RPMI7951 (cell line): ENCODE measurements around the gene YBEY. TPM values are rescaled to one million over a fixed set of nuclear protein-coding genes. Genes with fewer than 3 reads are reported as not detected.

ENCODE experiments used
- DNase-seq: peaks from one replicate; pipeline ENCODE4 v3.0.0-alpha.2; 2012; ENCODE audit warnings: low read depth
- total RNA-seq: library from RNA; depleted of rRNA; stranded (reverse); fragments of >200 nt; shearing (Covaris generic); gene quantifications from 2 replicates; pipeline ENCODE4 v1.2.3, GENCODE V29; 2014; rRNA removed

YBEY gene
- total RNA-seq, 1 experiment from 2014 or later: 9.9 TPM

DNA sequence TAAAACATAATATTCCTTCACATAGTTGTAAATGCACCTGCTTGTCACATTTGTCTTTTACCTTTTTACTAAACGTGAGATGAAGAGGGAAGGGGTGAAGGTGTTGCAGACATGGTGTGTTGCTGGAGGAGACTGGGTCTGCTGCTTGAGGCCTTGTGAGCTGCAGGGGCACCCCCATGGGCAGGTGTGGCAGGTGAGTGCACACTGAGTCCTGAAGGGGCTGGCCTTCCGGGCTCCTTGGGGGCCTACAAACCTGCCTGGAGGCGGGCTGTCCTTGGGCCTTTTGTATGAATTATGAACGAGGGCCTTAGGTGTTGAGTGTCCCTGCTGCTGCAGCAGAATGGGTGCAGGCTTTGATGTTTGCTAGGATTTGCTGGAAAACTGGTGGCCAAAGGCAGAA is 41.6 kb downstream of the YBEY start:
- DNase-seq: no peak

DNA sequence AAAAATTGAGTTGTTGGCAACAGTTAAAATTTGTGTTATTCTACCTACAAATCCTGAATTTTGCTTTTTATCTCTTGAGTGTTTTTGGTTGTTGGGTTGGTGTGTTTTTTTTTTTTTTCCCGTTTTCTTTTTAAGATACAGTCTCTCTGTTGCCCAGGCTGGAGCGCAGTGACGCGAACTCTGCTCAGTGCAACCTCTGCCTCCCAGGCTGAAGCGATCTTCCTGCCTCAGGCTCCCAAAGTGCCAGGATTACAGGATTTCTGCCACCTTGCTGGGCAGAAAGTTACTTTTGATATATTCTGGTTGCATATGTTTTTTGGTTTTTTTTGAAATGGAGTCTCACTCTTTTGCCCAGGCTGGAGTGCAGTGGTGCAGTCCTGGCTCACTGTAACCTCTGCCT is 42.0 kb downstream of the YBEY start:
- no peak for DNase-seq

DNA sequence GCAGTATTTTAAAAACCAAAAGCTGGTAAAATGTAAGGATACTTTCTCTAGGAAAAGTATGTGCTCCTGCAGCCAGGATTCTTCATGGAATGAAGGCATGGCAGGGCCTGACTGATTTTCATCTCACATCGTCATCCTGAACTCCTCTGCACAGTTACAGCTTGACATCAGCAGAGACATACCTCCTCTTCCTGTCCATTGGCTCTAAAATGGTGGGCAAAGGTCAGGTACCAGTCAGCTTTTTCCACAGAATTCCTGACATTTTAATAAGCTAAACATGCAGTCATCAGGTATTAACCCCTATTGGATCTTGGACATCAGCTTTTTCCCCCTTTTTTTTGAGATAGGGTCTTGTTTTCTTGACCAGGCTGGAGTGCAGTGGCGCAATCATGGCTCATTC is 43.7 kb downstream of the YBEY start:
- DNase-seq: no peak

DNA sequence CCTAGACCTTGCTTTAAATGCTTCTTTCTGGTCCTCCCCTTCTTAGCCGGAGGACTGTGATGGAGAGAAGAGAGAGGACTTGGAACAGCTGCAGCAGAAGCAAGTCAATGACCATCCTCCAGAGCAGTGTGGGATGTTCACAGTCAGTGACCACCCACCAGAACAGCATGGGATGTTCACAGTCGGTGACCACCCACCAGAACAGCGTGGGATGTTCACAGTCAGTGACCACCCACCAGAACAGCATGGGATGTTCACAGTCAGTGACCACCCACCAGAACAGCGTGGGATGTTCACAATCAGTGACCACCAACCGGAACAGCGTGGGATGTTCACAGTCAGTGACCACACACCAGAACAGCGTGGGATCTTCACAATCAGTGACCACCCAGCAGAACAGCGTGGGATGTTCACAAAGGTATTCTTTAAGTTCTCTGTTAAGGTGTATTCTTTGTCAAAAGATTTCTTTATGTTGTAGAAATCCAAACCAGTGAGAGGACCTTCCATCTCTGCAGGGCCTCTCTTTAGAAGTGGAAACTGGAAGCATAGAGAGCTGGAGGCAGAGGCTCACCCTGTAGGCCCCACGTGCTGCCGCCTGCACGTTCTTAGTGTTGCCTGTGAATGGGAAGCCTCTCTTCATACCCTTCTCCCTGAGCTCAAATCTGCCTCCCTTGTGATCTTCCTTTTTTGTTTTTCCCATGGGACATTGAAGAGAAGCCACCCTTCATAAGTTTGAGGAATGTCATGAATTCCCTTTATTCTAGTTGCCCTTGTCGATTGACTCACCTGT is 48.4 kb downstream of the YBEY start:
- DNase-seq: no peak

GRCh38 chr21:46336603-46337002 is 50.5 kb downstream of the YBEY start:
- no peak for DNase-seq

DNA sequence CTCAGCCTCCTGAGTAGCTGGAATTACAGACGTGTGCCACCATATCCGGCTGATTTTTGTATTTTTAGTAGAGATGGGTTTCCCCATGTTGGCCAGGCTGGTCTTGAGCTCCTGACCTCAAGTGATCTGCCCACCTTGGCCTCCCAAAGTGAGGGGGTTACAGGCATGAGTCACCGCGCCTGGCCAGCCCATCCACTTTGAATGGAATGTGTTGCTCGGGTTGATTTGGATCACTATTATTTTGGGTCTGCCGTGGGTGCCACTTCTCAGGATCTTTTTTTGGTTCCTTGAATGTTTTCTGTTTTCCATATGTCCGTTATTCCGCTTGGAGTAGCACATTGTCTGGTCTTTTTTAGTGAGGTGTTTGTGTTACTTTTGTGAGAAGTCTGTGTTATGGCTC is 54.9 kb downstream of the YBEY start:
- peak; percentile 39 for DNase-seq

GRCh38 chr21:46344219-46344915 is 58.2 kb downstream of the YBEY start:
- DNase-seq: no peak

- DNase-seq: no peak
These were observed 59.7 kb downstream of the YBEY start for GRCh38 chr21:46345861-46346260.

DNA sequence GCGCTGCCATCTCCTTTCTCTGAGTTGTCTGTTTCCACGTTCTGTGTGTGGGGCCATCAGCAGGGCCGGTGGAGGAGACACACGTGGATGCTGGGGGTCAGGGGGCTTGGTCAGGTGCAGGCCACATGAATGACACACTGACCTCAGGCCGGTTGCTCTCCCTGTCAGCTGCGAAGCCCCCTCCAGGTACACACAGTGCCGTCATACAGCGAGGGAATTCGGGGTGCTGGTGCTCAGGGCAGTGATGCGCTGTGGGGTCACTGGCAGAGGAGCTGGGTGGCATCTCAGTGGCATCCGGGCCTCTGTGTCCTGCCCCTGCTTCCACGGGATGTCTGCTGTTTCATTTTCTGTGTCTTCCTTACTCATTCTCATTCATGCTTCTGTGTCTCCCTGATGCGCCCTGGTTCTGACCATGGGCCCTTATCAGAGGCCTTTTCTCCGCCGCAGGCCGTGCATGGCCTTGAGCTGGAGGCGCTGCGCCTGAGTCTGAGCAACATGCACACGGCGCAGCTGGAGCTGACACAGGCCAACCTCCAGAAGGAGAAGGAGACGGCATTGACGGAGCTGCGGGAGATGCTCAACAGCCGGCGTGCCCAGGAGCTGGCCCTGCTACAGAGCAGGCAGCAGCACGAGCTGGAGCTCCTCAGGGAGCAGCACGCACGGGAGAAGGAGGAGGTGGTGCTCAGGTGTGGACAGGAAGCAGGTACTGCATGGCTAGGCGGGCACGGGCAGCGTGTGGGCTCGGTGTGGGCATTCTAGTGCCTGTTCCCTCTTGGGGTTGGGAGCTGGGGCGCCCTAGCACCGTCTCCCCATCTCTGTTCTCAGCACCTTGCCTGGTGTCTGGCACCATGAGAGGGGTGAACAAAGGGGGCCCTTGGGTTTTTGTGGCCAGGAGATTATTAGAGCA is 60.4 kb downstream of the YBEY start:
- DNase-seq: no peak

- DNase-seq: no peak
These were observed 61.0 kb downstream of the YBEY start for GRCh38 chr21:46347203-46347550.

Other genes with a start within 250 kb of the YBEY start
- gene COL6A2, start 188.2 kb upstream of the YBEY start, total RNA-seq: 680 and 1,049 TPM in 2 replicates
- 0.20 and 0.36 TPM in 2 replicates for gene FTCD, start 130.8 kb upstream of the YBEY start, total RNA-seq
- 17.2 and 18.6 TPM in 2 replicates for gene SPATC1L, start 101.9 kb upstream of the YBEY start, total RNA-seq
- 26.7 and 32.9 TPM in 2 replicates for gene LSS, start 57.6 kb upstream of the YBEY start, total RNA-seq
- gene MCM3AP, start 731 bp upstream of the YBEY start, total RNA-seq: 27.5 and 37.5 TPM in 2 replicates
- 8.9 TPM in 2 replicates for gene C21orf58, start 37.5 kb downstream of the YBEY start, total RNA-seq
- 11.7 and 13.6 TPM in 2 replicates for gene PCNT, start 37.8 kb downstream of the YBEY start, total RNA-seq
- 13.6 and 14.3 TPM in 2 replicates for gene DIP2A, start 172.5 kb downstream of the YBEY start, total RNA-seq